Left renal pelvis (tissue), 4 donors: ENCODE data around the gene INPP5J. TPM values are rescaled to one million over a fixed set of nuclear protein-coding genes. Genes with fewer than 3 reads are reported as not detected.

Source experiments
- DNase-seq, 4 donors: peaks; one replicate each; pipeline ENCODE4 v3.0.0-alpha.2; 2013; ENCODE audit warnings: low read depth in 4 of 4, low spot score in 3 of 4
- polyA plus RNA-seq, 4 donors: library from polyadenylated mRNA; unstranded; fragments of 120-200 nt; gene quantifications; one replicate each; pipeline ENCODE4 v1.2.1, GENCODE V29; 2013; ENCODE audit not compliant: insufficient read length in 4 of 4

INPP5J gene
- polyA plus RNA-seq, 4 donors, result 1.9 to 6.6 (median 4.7) TPM

GRCh38 chr22:31179345-31179744 lies 56.6 kb downstream of the INPP5J start:
- peak in 2 of 4 donors; percentile 4 to 37 for DNase-seq

- no peak for DNase-seq
Observed at GRCh38 chr22:31184015-31184414, 61.2 kb downstream of the INPP5J start.

Other genes with a start within 250 kb of the INPP5J start
- 10 to 100 TPM; 30.6 to 37.2 (median 37.0) TPM for gene MORC2, start 154.2 kb upstream of the INPP5J start, polyA plus RNA-seq
- 100 to 1,000 TPM; 202 to 245 (median 211) TPM for gene TUG1, start 153.7 kb upstream of the INPP5J start, polyA plus RNA-seq
- 10 to 100 TPM; 31.0 to 52.3 (median 45.0) TPM for gene SMTN, start 41.6 kb upstream of the INPP5J start, polyA plus RNA-seq
- gene SELENOM, start 15.4 kb upstream of the INPP5J start, polyA plus RNA-seq, result 10 to 100 TPM in 3 of 4 donors, 1 to 10 TPM in 1; 6.4 to 29.0 (median 12.2) TPM
- gene PLA2G3, start 17.5 kb downstream of the INPP5J start, polyA plus RNA-seq, result under 1 TPM; 0.07 to 0.27 (median 0.16) TPM
- gene RNF185, start 37.2 kb downstream of the INPP5J start, polyA plus RNA-seq, result 10 to 100 TPM; 34.8 to 55.0 (median 53.4) TPM
- 10 to 100 TPM; 26.4 to 61.9 (median 47.8) TPM for gene LIMK2, start 89.3 kb downstream of the INPP5J start, polyA plus RNA-seq
- gene PIK3IP1, start 169.5 kb downstream of the INPP5J start, polyA plus RNA-seq, result 10 to 100 TPM in 3 of 4 donors, 1 to 10 TPM in 1; 8.1 to 15.1 (median 12.9) TPM
- 10 to 100 TPM; 37.5 to 82.6 (median 73.0) TPM for gene PATZ1, start 223.4 kb downstream of the INPP5J start, polyA plus RNA-seq